ENCODE results near the gene RASL10B. TPM values are rescaled to one million over a fixed set of nuclear protein-coding genes. Genes with fewer than 3 reads are reported as not detected.

Gene RASL10B
- total RNA-seq, 4 donors from 2014 or later: 10.3 to 28.1 (median 17.4) TPM

GRCh38 chr17:35693662-35694061, 37.8 kb upstream of the RASL10B start:
- Histone ChIP-seq H3K4me3 (no peak overlapping the region), H3K4me1 (peaks cover 0 to 11% (median 0%) of the 10 kb centered on the region in 4 donors), H3K27me3 (no peaks in the 10 kb centered on the region), H3K27ac (replicated peaks in 1 of 4) (no peak overlapping the region), H3K36me3 (peaks cover 32 to 93% (median 54%) of the 10 kb centered on the region in 4 donors), H3K9me3 (no peaks in the 10 kb centered on the region)
- intact Hi-C loops (cut with DNase I): loop anchor here (5.0 kb wide), 1 partner anchor 54 kb away; no protein-coding TSS in a partner anchor
- TF ChIP-seq EP300 (IDR thresholded peaks at IDR 0.05) (no peak), CTCF (IDR thresholded peaks at IDR 0.05) (no peak), POLR2A (IDR thresholded peaks at IDR 0.05; ENCODE audit: low read depth) (no peak), POLR2AphosphoS5 (IDR thresholded peaks at IDR 0.05) (no peak)
- WGBS: 96% methylated on average over 3 of the region's 3 CpGs
- no peak for DNase-seq (ENCODE audit: extremely low spot score)

GRCh38 chr17:35694906-35695305, 36.5 kb upstream of the RASL10B start:
- DNase-seq (ENCODE audit: extremely low spot score): no peak
- TF ChIP-seq POLR2A (IDR thresholded peaks at IDR 0.05; ENCODE audit: low read depth) (no peak), CTCF (IDR thresholded peaks at IDR 0.05) (no peak), POLR2AphosphoS5 (IDR thresholded peaks at IDR 0.05) (no peak), EP300 (IDR thresholded peaks at IDR 0.05) (no peak)
- Histone ChIP-seq H3K27ac (replicated peaks in 1 of 4) (no peak overlapping the region), H3K4me3 (no peak overlapping the region), H3K9me3 (no peaks in the 10 kb centered on the region), H3K36me3 (peaks cover 32 to 93% (median 44%) of the 10 kb centered on the region in 4 donors), H3K4me1 (peaks cover 0 to 11% (median 0%) of the 10 kb centered on the region in 4 donors), H3K27me3 (no peaks in the 10 kb centered on the region)
- WGBS: 75% methylated on average over 2 of the region's 2 CpGs
- intact Hi-C loops (cut with DNase I): loop anchor here (5.0 kb wide), 1 partner anchor 52 kb away; no protein-coding TSS in a partner anchor

- Histone ChIP-seq H3K9me3 (no peaks in the 10 kb centered on the region), H3K36me3 (peaks cover 25 to 93% (median 37%) of the 10 kb centered on the region in 4 donors), H3K4me1 (peaks cover 0 to 11% (median 0%) of the 10 kb centered on the region in 4 donors), H3K27ac (replicated peaks in 1 of 4) (no peak overlapping the region), H3K4me3 (no peak overlapping the region), H3K27me3 (no peaks in the 10 kb centered on the region)
- intact Hi-C loops (cut with DNase I): no loop called here
- WGBS: 86% methylated on average over 2 of the region's 2 CpGs
- TF ChIP-seq POLR2A (IDR thresholded peaks at IDR 0.05; ENCODE audit: low read depth) (no peak), CTCF (IDR thresholded peaks at IDR 0.05) (no peak), POLR2AphosphoS5 (IDR thresholded peaks at IDR 0.05) (no peak), EP300 (IDR thresholded peaks at IDR 0.05) (no peak)
- DNase-seq (ENCODE audit: extremely low spot score): no peak
Measured at GRCh38 chr17:35695613-35696012, 35.8 kb upstream of the RASL10B start.

GRCh38 chr17:35698800-35699199, 32.6 kb upstream of the RASL10B start:
- Histone ChIP-seq H3K36me3 (peaks cover 17 to 69% (median 28%) of the 10 kb centered on the region in 4 donors), H3K27me3 (no peaks in the 10 kb centered on the region), H3K4me3 (no peak overlapping the region), H3K4me1 (peaks cover 0 to 11% (median 0%) of the 10 kb centered on the region in 4 donors), H3K9me3 (no peaks in the 10 kb centered on the region), H3K27ac (replicated peaks in 1 of 4) (no peak overlapping the region)
- TF ChIP-seq CTCF (IDR thresholded peaks at IDR 0.05) (no peak), POLR2AphosphoS5 (IDR thresholded peaks at IDR 0.05) (no peak), POLR2A (IDR thresholded peaks at IDR 0.05; ENCODE audit: low read depth) (no peak), EP300 (IDR thresholded peaks at IDR 0.05) (no peak)
- intact Hi-C loops (cut with DNase I): no loop called here
- 96% methylated on average over 2 of the region's 2 CpGs for WGBS
- no peak for DNase-seq (ENCODE audit: extremely low spot score)

- no peak for DNase-seq (ENCODE audit: extremely low spot score)
- TF ChIP-seq POLR2A (IDR thresholded peaks at IDR 0.05; ENCODE audit: low read depth) (no peak), EP300 (IDR thresholded peaks at IDR 0.05) (no peak), CTCF (IDR thresholded peaks at IDR 0.05) (no peak), POLR2AphosphoS5 (IDR thresholded peaks at IDR 0.05) (no peak)
- intact Hi-C loops (cut with DNase I): no loop called here
- H3K4me1 ChIP-seq: peaks cover 0 to 5% (median 0%) of the 10 kb centered on the region in 4 donors
- WGBS: 91% methylated on average over 6 of the region's 6 CpGs
- H3K9me3 ChIP-seq: no peaks in the 10 kb centered on the region
- H3K4me3 ChIP-seq: no peak overlapping the region
- no peak overlapping the region for H3K27ac ChIP-seq (replicated peaks in 1 of 4)
- H3K27me3 ChIP-seq: no peaks in the 10 kb centered on the region
- peaks cover 7 to 56% (median 15%) of the 10 kb centered on the region in 4 donors for H3K36me3 ChIP-seq
Measured at GRCh38 chr17:35700150-35700549, 31.3 kb upstream of the RASL10B start.
